H1 (cell line): Measurements from ENCODE around the gene ATAD3B.
"Not testable (repeated sequence)": the region's sequence is repeated elsewhere in the genome, so short reads cannot be mapped to it uniquely, and the experiment has no call there.

Source experiments
- BRCA1 ChIP-seq: IDR thresholded peaks from 2 replicates; pipeline ENCODE4 v1.6.1; 2012; ENCODE audit warnings: low read depth, low read length, improper control_type of control experiment
- CTCF ChIP-seq, 3 experiments: IDR thresholded peaks; 1 replicate in 2 of 3; 2 replicates in 1 of 3; pipeline versions ENCODE4 v1.5.1 to v1.6.1; 2011; ENCODE audit warnings: low read length in 3 of 3, mild to moderate bottlenecking in 3 of 3, inconsistent platforms in 2 of 3, low read depth in 1 of 3, moderate library complexity in 1 of 3; ENCODE audit not compliant: insufficient read depth in 1 of 3; ENCODE audit errors: control extremely low read depth in 1 of 3
- EZH2 ChIP-seq: fragments of 200-600 bp; sonication (generic); IDR thresholded peaks from 2 replicates; pipeline ENCODE4 v1.7.1; 2012; ENCODE audit warnings: low read depth, mild to moderate bottlenecking, moderate library complexity, low read length, inconsistent platforms; ENCODE audit not compliant: severe bottlenecking
- GABPA ChIP-seq: IDR thresholded peaks from 2 replicates; pipeline ENCODE4 v1.6.1; 2011; ENCODE audit warnings: mild to moderate bottlenecking, low read length, moderate library complexity, borderline replicate concordance; ENCODE audit not compliant: insufficient read depth
- HDAC2 ChIP-seq, 2 experiments: fragments of 300-600 bp in 1 of 2; sonication (generic) in 1 of 2; IDR thresholded peaks; 2 replicates each; pipeline ENCODE4 v1.6.1; 2011 to 2012; ENCODE audit warnings: low read depth in 2 of 2, low read length in 2 of 2, mild to moderate bottlenecking in 2 of 2, moderate library complexity in 2 of 2, borderline replicate concordance in 1 of 2, inconsistent platforms in 1 of 2
- JUN ChIP-seq: IDR thresholded peaks from 2 replicates; pipeline ENCODE4 v1.6.1; 2011; ENCODE audit warnings: low read depth, mild to moderate bottlenecking, improper control_type of control experiment, low read length
- MAFK ChIP-seq: IDR thresholded peaks from 2 replicates; pipeline ENCODE4 v1.6.1; 2012; ENCODE audit warnings: low read depth, mild to moderate bottlenecking, improper control_type of control experiment, low read length
- NANOG ChIP-seq: IDR thresholded peaks from 2 replicates; pipeline ENCODE4 v1.6.1; 2011; ENCODE audit warnings: low read length, low read depth, mild to moderate bottlenecking, inconsistent platforms; ENCODE audit not compliant: insufficient read depth, poor library complexity, severe bottlenecking
- RFX5 ChIP-seq: IDR thresholded peaks from 2 replicates; pipeline ENCODE4 v1.6.1; 2011; ENCODE audit warnings: low read depth, low read length, improper control_type of control experiment, borderline replicate concordance
- SAP30 ChIP-seq: fragments of 300-600 bp; sonication (generic); IDR thresholded peaks from 2 replicates; pipeline ENCODE4 v1.7.1; 2012; ENCODE audit warnings: low read length, moderate library complexity, mild to moderate bottlenecking, inconsistent platforms; ENCODE audit not compliant: insufficient read depth, insufficient replicate concordance
- SUZ12 ChIP-seq: fragments of 200-600 bp; sonication (generic); IDR thresholded peaks from 2 replicates; pipeline ENCODE4 v1.6.1; 2012; ENCODE audit warnings: mild to moderate bottlenecking, inconsistent platforms, low read length, moderate library complexity, mixed read lengths
- TAF1 ChIP-seq: IDR thresholded peaks from 2 replicates; pipeline ENCODE4 v1.6.1; 2011; ENCODE audit warnings: mild to moderate bottlenecking, low read depth, low read length
- USF2 ChIP-seq: IDR thresholded peaks from 2 replicates; pipeline ENCODE4 v1.6.1; 2011; ENCODE audit warnings: low read length, improper control_type of control experiment

- not testable (repeated sequence) for TF ChIP-seq SUZ12; CTCF (IDR thresholded peaks at IDR 0.05; ENCODE audit: control extremely low read depth in 1 of 3, insufficient read depth in 1 of 3, low read depth in 1 of 3, low read length in 3 of 3); USF2; HDAC2 (IDR thresholded peaks at IDR 0.05; ENCODE audit: borderline replicate concordance in 1 of 2, low read depth in 2 of 2, low read length in 2 of 2); RFX5; TAF1; GABPA; NANOG; JUN; SAP30; EZH2; BRCA1; MAFK
Measured at GRCh38 chr1:1454286-1455056, 17.1 kb upstream of the ATAD3B start.
